Gastroesophageal sphincter (tissue), 3 donors: ENCODE measurements around the gene CHIC2.

Source experiments
- CTCF ChIP-seq, 4 experiments: fragments of 200-600 bp in 2 of 4; fragments of 450-650 bp in 2 of 4; sonication (generic) in 1 of 4; IDR thresholded peaks; one replicate each; pipeline ENCODE4 v1.5.1; 2017 to 2019; ENCODE audit warnings: antibody characterized with exemption in 4 of 4, mild to moderate bottlenecking in 2 of 4, moderate library complexity in 2 of 4
- EP300 ChIP-seq: sonication (generic); formaldehyde crosslinking; IDR thresholded peaks from one replicate; pipeline ENCODE4 v1.6.1; 2017; ENCODE audit warnings: antibody characterized with exemption, mild to moderate bottlenecking
- POLR2A ChIP-seq, 2 donors: fragments of 450-650 bp; IDR thresholded peaks; one replicate each; pipeline ENCODE4 v1.6.1; 2017; ENCODE audit warnings: antibody characterized with exemption in 2 of 2, mild to moderate bottlenecking in 2 of 2, moderate library complexity in 1 of 2

GRCh38 chr4:54091637-54092404, 27.4 kb upstream of the CHIC2 start:
- TF ChIP-seq POLR2A (IDR thresholded peaks at IDR 0.05) = no peak
- no peak for TF ChIP-seq CTCF (IDR thresholded peaks at IDR 0.05)
- TF ChIP-seq EP300 = no peak
